SK-N-SH (cell line): ENCODE data around the gene OBI1. TPM values are rescaled to one million over a fixed set of nuclear protein-coding genes. Genes with fewer than 3 reads are reported as not detected.

ENCODE experiments used
- CTCF ChIA-PET: fragments of 300-600, 350-600 bp; formaldehyde crosslinking; extraction: SDS; loops from one replicate; lab custom pipeline; 2021; lab: Yijun Ruan, JAX
- POLR2A ChIA-PET: fragments of 350-600 bp; sonication (Branson Sonifier 250); formaldehyde crosslinking; extraction: SDS; loops from one replicate; lab custom pipeline; 2020; ENCODE audit warnings: antibody characterized with exemption, inconsistent platforms; lab: Yijun Ruan, JAX
- DNase-seq: peaks from one replicate; pipeline ENCODE4 v3.0.0; 2012
- H2AFZ ChIP-seq: fragments of 200-600 bp; sonication (generic); 2 replicates; pipeline ENCODE4 v1.8.1; 2016; ENCODE audit warnings: antibody characterized with exemption, mild to moderate bottlenecking, low read depth
- H3F3A ChIP-seq: fragments of 200-600 bp; sonication (generic); replicated peaks from 2 replicates; pipeline ENCODE3; 2016; ENCODE audit warnings: antibody characterized with exemption, mild to moderate bottlenecking; ENCODE audit not compliant: insufficient read depth
- H3K27ac ChIP-seq, 2 experiments: fragments of 200-500 bp in 1 of 2; fragments of 200-600 bp in 1 of 2; sonication (Bioruptor generic) in 1 of 2; sonication (generic), shearing (Covaris generic) in 1 of 2; 2 replicates each; pipeline versions ENCODE4 v1.5.1 to v1.6.1; 2014 to 2016; ENCODE audit warnings: low read depth in 2 of 2, inconsistent platforms in 1 of 2, low read length in 1 of 2, mild to moderate bottlenecking in 1 of 2, mixed read lengths in 1 of 2
- H3K27me3 ChIP-seq: fragments of 200-600 bp; sonication (generic), shearing (Covaris generic); 2 replicates; pipeline ENCODE4 v1.6.1; 2016; ENCODE audit warnings: mixed run types; ENCODE audit not compliant: insufficient read depth
- H3K36me3 ChIP-seq, 2 experiments: fragments of 200-500 bp in 1 of 2; fragments of 200-600 bp in 1 of 2; sonication (Bioruptor generic) in 1 of 2; sonication (generic) in 1 of 2; replicated peaks in 1 of 2; 2 replicates each; pipeline versions ENCODE3 to v1.5.1; 2014 to 2016; ENCODE audit warnings: low read length in 1 of 2, mild to moderate bottlenecking in 1 of 2; ENCODE audit not compliant: insufficient read depth in 2 of 2, control insufficient read depth in 1 of 2
- H3K4me1 ChIP-seq, 2 experiments: fragments of 200-500 bp in 1 of 2; fragments of 200-600 bp in 1 of 2; sonication (Bioruptor generic) in 1 of 2; sonication (generic), shearing (Covaris generic) in 1 of 2; 2 replicates each; pipeline versions ENCODE4 v1.5.1 to v1.6.1; 2014 to 2016; ENCODE audit warnings: low read depth in 1 of 2, low read length in 1 of 2, mixed run types in 1 of 2; ENCODE audit not compliant: insufficient read depth in 2 of 2, control insufficient read depth in 1 of 2
- H3K4me2 ChIP-seq: fragments of 200-600 bp; sonication (generic), shearing (Covaris generic); 2 replicates; pipeline ENCODE4 v1.6.1; 2017; ENCODE audit warnings: mixed run types
- H3K4me3 ChIP-seq, 2 experiments: fragments of 200-500 bp in 1 of 2; fragments of 200-600 bp in 1 of 2; sonication (Bioruptor generic) in 1 of 2; sonication (generic), shearing (Covaris generic) in 1 of 2; 2 replicates each; pipeline versions ENCODE4 v1.5.1 to v1.8.1; 2014 to 2016; ENCODE audit warnings: low read depth in 2 of 2, inconsistent platforms in 1 of 2, low read length in 1 of 2, mild to moderate bottlenecking in 1 of 2, mixed read lengths in 1 of 2, moderate library complexity in 1 of 2
- H3K79me2 ChIP-seq: fragments of 200-600 bp; sonication (generic); 2 replicates; pipeline ENCODE4 v1.8.1; 2017; ENCODE audit warnings: mild to moderate bottlenecking; ENCODE audit not compliant: insufficient read depth
- H3K9ac ChIP-seq: fragments of 200-600 bp; sonication (generic); 2 replicates; pipeline ENCODE4 v1.6.1; 2017; ENCODE audit warnings: mixed run types
- H3K9me2 ChIP-seq: fragments of 200-600 bp; sonication (generic); 2 replicates; pipeline ENCODE4 v1.6.1; 2017; ENCODE audit warnings: mixed run types
- H3K9me3 ChIP-seq: fragments of 200-600 bp; sonication (generic); 2 replicates; pipeline ENCODE4 v1.6.1; 2017; ENCODE audit warnings: mixed run types, mild to moderate bottlenecking, moderate library complexity
- H4K20me1 ChIP-seq: fragments of 200-600 bp; sonication (generic); 2 replicates; pipeline ENCODE4 v1.6.1; 2017; ENCODE audit warnings: mild to moderate bottlenecking, mixed run types; ENCODE audit not compliant: insufficient read depth
- CTCF ChIP-seq: fragments of 200-600 bp; sonication (generic); IDR thresholded peaks from 2 replicates; pipeline ENCODE4 v1.6.1; 2017; ENCODE audit warnings: antibody characterized with exemption, mild to moderate bottlenecking, moderate library complexity
- EP300 ChIP-seq, 2 experiments: IDR thresholded peaks; 2 replicates each; pipeline versions ENCODE4 v1.4.0 to v1.6.1; 2012; ENCODE audit warnings: borderline replicate concordance in 1 of 2, low read depth in 1 of 2, low read length in 1 of 2
- EZH2phosphoT487 ChIP-seq: fragments of 200-600 bp; sonication (generic); IDR thresholded peaks from 2 replicates; pipeline ENCODE4 v1.6.1; 2017; ENCODE audit warnings: low read depth, mixed run types, mild to moderate bottlenecking, antibody characterized with exemption, moderate library complexity, borderline replicate concordance
- FOSL2 ChIP-seq: IDR thresholded peaks from 2 replicates; pipeline ENCODE4 v1.4.0; 2012; ENCODE audit warnings: low read depth, mild to moderate bottlenecking, moderate library complexity, borderline replicate concordance
- FOXM1 ChIP-seq: IDR thresholded peaks from 2 replicates; pipeline ENCODE4 v1.4.0; 2012; ENCODE audit warnings: low read depth, mild to moderate bottlenecking
- NFIC ChIP-seq: IDR thresholded peaks from 2 replicates; pipeline ENCODE4 v1.4.0; 2012; ENCODE audit warnings: borderline replicate concordance
- RCOR1 ChIP-seq: fragments of 150-350 bp; IDR thresholded peaks from 2 replicates; pipeline ENCODE4 v1.6.1; 2017; ENCODE audit warnings: antibody characterized with exemption, low read length
- REST ChIP-seq: IDR thresholded peaks from 2 replicates; pipeline ENCODE4 v1.6.1; 2012; ENCODE audit warnings: mild to moderate bottlenecking, low read depth, low read length, moderate library complexity
- RFX5 ChIP-seq: IDR thresholded peaks from 2 replicates; pipeline ENCODE4 v1.6.1; 2012; ENCODE audit warnings: mild to moderate bottlenecking, improper control_type of control experiment, low read length
- SIN3A ChIP-seq: IDR thresholded peaks from 2 replicates; pipeline ENCODE4 v1.6.1; 2012; ENCODE audit warnings: low read depth, mild to moderate bottlenecking, low read length, moderate library complexity, borderline replicate concordance
- TCF12 ChIP-seq: IDR thresholded peaks from 2 replicates; pipeline ENCODE4 v1.4.0; 2012
- TEAD4 ChIP-seq: IDR thresholded peaks from 2 replicates; pipeline ENCODE4 v1.4.0; 2012; ENCODE audit warnings: mild to moderate bottlenecking, borderline replicate concordance; ENCODE audit not compliant: insufficient read depth
- YY1 ChIP-seq: IDR thresholded peaks from 2 replicates; pipeline ENCODE4 v1.4.0; 2012; ENCODE audit warnings: low read depth, mild to moderate bottlenecking
- WGBS: methylation state at CpG from one replicate; pipeline ENCODE4 v1.1.6; 2017; ENCODE audit warnings: low lambda C conversion rate; 5-methylcytosine and 5-hydroxymethylcytosine counted together
- polyA plus RNA-seq, 3 experiments: library from polyadenylated mRNA; depleted of rRNA; stranded (reverse); fragments of >200 nt; gene quantifications; 2 replicates each; pipeline ENCODE4 v1.2.3, GENCODE V29; 2012
- TF ChIP-seq, protein P1 (sequence below): IDR thresholded peaks from 2 replicates; pipeline ENCODE4; 2012
- TF ChIP-seq, protein P2 (sequence below): fragments of 150-350 bp; IDR thresholded peaks from 2 replicates; pipeline ENCODE4 v1.6.1; 2017; ENCODE audit warnings: antibody characterized with exemption, low read length, low read depth, borderline replicate concordance

OBI1 gene
- polyA plus RNA-seq, 1 of the 3 experiments (the other 2 are of a cell fraction) = 1.8 TPM

GRCh38 chr13:78655906-78656305, 3.0 kb downstream of the OBI1 start:
- Histone ChIP-seq H3K4me3 (no peak overlapping the region), H3K36me3 (peaks cover 0 to 6% of the 10 kb centered on the region in 2 experiments), H2AFZ (no peak overlapping the region), H3K9me3 (no peaks in the 10 kb centered on the region), H3K9me2 (no peaks in the 10 kb centered on the region), H3K79me2 (peaks cover 79% of the 10 kb centered on the region), H3K9ac (no peak overlapping the region), H3K4me2 (no peak overlapping the region), H3F3A (no peaks in the 10 kb centered on the region), H3K27ac (no peak overlapping the region), H3K4me1 (peaks cover 0 to 7% of the 10 kb centered on the region in 2 experiments; a peak in 2 of 4 replicates), H4K20me1 (peaks cover 31% of the 10 kb centered on the region), H3K27me3 (no peaks in the 10 kb centered on the region)
- TF ChIP-seq TCF12 (no peak), FOSL2 (no peak)
- ChIA-PET CTCF (no interaction called here), POLR2A (no interaction called here)
- DNase-seq = no peak

DNA sequence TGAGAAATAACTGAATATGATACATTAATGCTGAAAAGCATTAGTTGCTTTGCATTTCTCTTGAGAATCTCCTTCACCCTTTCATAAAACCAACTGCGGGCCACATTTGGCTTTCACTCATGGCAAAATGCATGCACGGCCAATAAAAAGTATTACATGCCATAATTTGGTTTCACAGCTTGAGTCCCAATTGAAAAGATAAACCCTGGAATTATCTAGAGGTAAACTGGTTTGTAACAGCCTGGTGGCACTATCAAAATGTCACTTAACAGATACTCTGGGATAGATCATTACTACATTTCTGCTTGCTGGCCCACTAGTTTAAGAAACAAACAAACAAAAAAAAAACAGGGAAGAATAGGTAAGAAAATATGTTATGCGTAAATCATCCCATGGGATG, 3.9 kb downstream of the OBI1 start:
- Histone ChIP-seq H3K4me3 (no peak overlapping the region), H3K4me1 (peaks cover 0 to 10% of the 10 kb centered on the region in 2 experiments; a peak in 2 of 4 replicates), H3F3A (no peaks in the 10 kb centered on the region), H3K9me2 (no peaks in the 10 kb centered on the region), H2AFZ (no peak overlapping the region), H3K27me3 (no peaks in the 10 kb centered on the region), H3K36me3 (peaks cover 0 to 6% of the 10 kb centered on the region in 2 experiments), H4K20me1 (peaks cover 37% of the 10 kb centered on the region), H3K27ac (no peak overlapping the region), H3K4me2 (no peak overlapping the region), H3K9ac (no peak overlapping the region), H3K9me3 (no peaks in the 10 kb centered on the region), H3K79me2 (peaks cover 88% of the 10 kb centered on the region)
- no peak for DNase-seq
- WGBS = 99% methylated on average over 3 of the region's 3 CpGs
- ChIA-PET POLR2A (no interaction called here), CTCF (no interaction called here)
- TF ChIP-seq, protein P1, sequence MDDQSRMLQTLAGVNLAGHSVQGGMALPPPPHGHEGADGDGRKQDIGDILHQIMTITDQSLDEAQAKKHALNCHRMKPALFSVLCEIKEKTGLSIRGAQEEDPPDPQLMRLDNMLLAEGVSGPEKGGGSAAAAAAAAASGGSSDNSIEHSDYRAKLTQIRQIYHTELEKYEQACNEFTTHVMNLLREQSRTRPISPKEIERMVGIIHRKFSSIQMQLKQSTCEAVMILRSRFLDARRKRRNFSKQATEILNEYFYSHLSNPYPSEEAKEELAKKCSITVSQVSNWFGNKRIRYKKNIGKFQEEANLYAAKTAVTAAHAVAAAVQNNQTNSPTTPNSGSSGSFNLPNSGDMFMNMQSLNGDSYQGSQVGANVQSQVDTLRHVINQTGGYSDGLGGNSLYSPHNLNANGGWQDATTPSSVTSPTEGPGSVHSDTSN = no peak
- TF ChIP-seq RFX5 (no peak), RCOR1 (no peak), EZH2phosphoT487 (no peak), YY1 (no peak), TCF12 (no peak), EP300 (IDR thresholded peaks at IDR 0.05; ENCODE audit: borderline replicate concordance in 1 of 2, low read depth in 1 of 2, low read length in 1 of 2) (no peak), NFIC (no peak), SIN3A (no peak), REST (no peak), FOXM1 (no peak), TEAD4 (no peak), CTCF (no peak)
- TF ChIP-seq, protein P2, sequence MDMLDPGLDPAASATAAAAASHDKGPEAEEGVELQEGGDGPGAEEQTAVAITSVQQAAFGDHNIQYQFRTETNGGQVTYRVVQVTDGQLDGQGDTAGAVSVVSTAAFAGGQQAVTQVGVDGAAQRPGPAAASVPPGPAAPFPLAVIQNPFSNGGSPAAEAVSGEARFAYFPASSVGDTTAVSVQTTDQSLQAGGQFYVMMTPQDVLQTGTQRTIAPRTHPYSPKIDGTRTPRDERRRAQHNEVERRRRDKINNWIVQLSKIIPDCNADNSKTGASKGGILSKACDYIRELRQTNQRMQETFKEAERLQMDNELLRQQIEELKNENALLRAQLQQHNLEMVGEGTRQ = no peak
